Hematopoietic multipotent progenitor cell treated with erythropoietin and hydrocortisone succinate and interleukin-3 and kit ligand, for 8 days (in vitro differentiated cells): Measurements from ENCODE around the gene ASMT.
"Not testable (repeated sequence)": the region's sequence is repeated elsewhere in the genome, so short reads cannot be mapped to it uniquely, and the experiment has no call there.

ENCODE experiments used
- DNase-seq: peaks from one replicate; pipeline ENCODE4 v3.0.0-alpha.2; 2015

ASMT gene

GRCh38 chrX:1656379-1656778 is 41.5 kb downstream of the ASMT start:
- DNase-seq = no peak

GRCh38 chrX:1657367-1658070 is 42.7 kb downstream of the ASMT start:
- DNase-seq = peak; percentile 62

GRCh38 chrX:1658071-1658491 is 43.2 kb downstream of the ASMT start:
- peak; percentile 27 for DNase-seq

- DNase-seq = no peak
These were observed 45.0 kb downstream of the ASMT start for GRCh38 chrX:1659664-1660461.

- DNase-seq = peak; percentile 79
These were observed 46.4 kb downstream of the ASMT start for GRCh38 chrX:1661048-1661921.

- no peak for DNase-seq
These were observed 47.0 kb downstream of the ASMT start for GRCh38 chrX:1661922-1662221.

GRCh38 chrX:1667566-1667965 is 52.7 kb downstream of the ASMT start:
- no peak for DNase-seq

- DNase-seq = peak; percentile 59
These were observed 58.5 kb downstream of the ASMT start for GRCh38 chrX:1673337-1673736.

- no peak for DNase-seq
These were observed 62.0 kb downstream of the ASMT start for GRCh38 chrX:1676866-1677265.

- DNase-seq = no peak
These were observed 64.4 kb downstream of the ASMT start for GRCh38 chrX:1679238-1679637.

- DNase-seq = no peak
These were observed 66.6 kb downstream of the ASMT start for GRCh38 chrX:1681439-1681838.

- not testable (repeated sequence) for DNase-seq
These were observed 67.0 kb downstream of the ASMT start for GRCh38 chrX:1681856-1682255.

GRCh38 chrX:1682501-1682900 is 67.6 kb downstream of the ASMT start:
- DNase-seq = not testable (repeated sequence)

GRCh38 chrX:1684883-1685282 is 70.0 kb downstream of the ASMT start:
- not testable (repeated sequence) for DNase-seq

- DNase-seq = not testable (repeated sequence)
These were observed 70.6 kb downstream of the ASMT start for GRCh38 chrX:1685444-1685880.

GRCh38 chrX:1686642-1687041 is 71.8 kb downstream of the ASMT start:
- no peak for DNase-seq
